Measurements from ENCODE around the gene SLC39A10.
"Not testable (repeated sequence)": the region's sequence is repeated elsewhere in the genome, so short reads cannot be mapped to it uniquely, and the experiment has no call there.

SLC39A10 gene

GRCh38 chr2:195647302-195647701 lies 9.7 kb upstream of the SLC39A10 start:
- Histone ChIP-seq H4K20me1 (ENCODE audit: insufficient read depth, low read length) (no peaks in the 10 kb centered on the region), H3K4me2 (ENCODE audit: low read depth, low read length) (no peak overlapping the region), H3K4me1 (ENCODE audit: low read length) (peaks cover 22% of the 10 kb centered on the region), H3K36me3 (replicated peaks; ENCODE audit: insufficient read depth, low read length) (no peaks in the 10 kb centered on the region), H2AFZ (ENCODE audit: low read length) (no peak overlapping the region), H3K27me3 (replicated peaks; ENCODE audit: insufficient read depth, low read length) (no peaks in the 10 kb centered on the region), H3K27ac (ENCODE audit: low read length) (no peak overlapping the region), H3F3A (ENCODE audit: insufficient read depth, low read length) (peaks cover 14% of the 10 kb centered on the region), H3K4me3 (ENCODE audit: low read length) (no peak overlapping the region), H3K9ac (ENCODE audit: low read length) (no peak overlapping the region), H3K79me2 (ENCODE audit: low read length) (no peaks in the 10 kb centered on the region), H3K9me3 (replicated peaks; ENCODE audit: insufficient read depth, low read length) (no peaks in the 10 kb centered on the region), H3K9me2 (replicated peaks; ENCODE audit: insufficient read depth, low read length) (no peaks in the 10 kb centered on the region)
- no peak for TF ChIP-seq EZH2 (optimal IDR thresholded peaks at IDR 0.05; ENCODE audit: low read depth, low read length)
- TF ChIP-seq EZH2phosphoT487 (IDR thresholded peaks at IDR 0.05; ENCODE audit: low read length), result no peak
- TF ChIP-seq CTCF (IDR thresholded peaks at IDR 0.05; ENCODE audit: low read length), result no peak
- DNase-seq, result no peak

DNA sequence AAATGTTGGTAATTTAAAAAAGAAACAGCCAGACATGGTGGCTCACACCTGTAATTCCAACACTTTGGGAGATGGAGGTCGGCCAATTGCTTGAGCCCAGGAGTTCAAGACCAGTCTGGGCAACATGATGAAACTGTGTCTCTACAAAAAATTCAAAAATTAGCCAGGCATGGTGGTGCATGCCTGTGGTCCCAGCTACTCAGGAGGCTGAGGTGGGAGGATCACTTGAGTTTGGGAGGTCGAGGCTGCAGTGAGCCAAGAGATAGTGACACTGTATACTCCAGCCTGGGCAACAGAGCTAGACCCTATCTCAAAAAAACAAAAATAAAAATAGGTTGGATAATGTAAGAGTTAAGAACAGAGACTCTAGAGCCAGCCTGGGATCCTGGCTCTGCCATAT lies 8.7 kb upstream of the SLC39A10 start:
- not testable (repeated sequence) for H3K27ac ChIP-seq (ENCODE audit: low read length); H3K36me3 ChIP-seq (replicated peaks; ENCODE audit: insufficient read depth, low read length); H3K9ac ChIP-seq (ENCODE audit: low read length); H4K20me1 ChIP-seq (ENCODE audit: insufficient read depth, low read length); H3K27me3 ChIP-seq (replicated peaks; ENCODE audit: insufficient read depth, low read length); H3K9me2 ChIP-seq (replicated peaks; ENCODE audit: insufficient read depth, low read length); H3K4me3 ChIP-seq (ENCODE audit: low read length); H2AFZ ChIP-seq (ENCODE audit: low read length); H3K9me3 ChIP-seq (replicated peaks; ENCODE audit: insufficient read depth, low read length); H3K79me2 ChIP-seq (ENCODE audit: low read length); H3K4me2 ChIP-seq (ENCODE audit: low read depth, low read length); DNase-seq
- peaks cover 22% of the 10 kb centered on the region for H3K4me1 ChIP-seq (ENCODE audit: low read length)
- peaks cover 14% of the 10 kb centered on the region for H3F3A ChIP-seq (ENCODE audit: insufficient read depth, low read length)

DNA sequence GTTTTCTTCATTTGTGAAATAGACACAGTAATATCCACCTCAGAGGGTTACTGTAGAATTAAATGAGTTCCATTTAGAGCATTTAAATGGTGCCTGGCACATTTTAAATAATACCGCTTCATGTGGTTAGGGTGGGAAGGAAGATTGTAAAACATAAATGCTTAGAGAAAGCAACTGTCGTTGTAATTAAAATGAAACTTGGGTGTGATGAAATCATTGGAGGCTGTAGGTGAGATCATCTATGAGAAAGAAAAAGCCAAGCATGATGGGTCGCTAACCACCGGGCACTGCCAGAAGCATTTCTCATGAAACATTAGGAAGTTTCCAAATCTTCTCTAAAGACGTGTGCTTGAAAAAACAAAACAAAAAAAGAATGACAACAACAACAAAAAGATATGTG lies 8.2 kb upstream of the SLC39A10 start:
- Histone ChIP-seq H3K9me2 (replicated peaks; ENCODE audit: insufficient read depth, low read length) (no peaks in the 10 kb centered on the region), H3K4me2 (ENCODE audit: low read depth, low read length) (no peak overlapping the region), H3K36me3 (replicated peaks; ENCODE audit: insufficient read depth, low read length) (no peaks in the 10 kb centered on the region), H3K79me2 (ENCODE audit: low read length) (no peaks in the 10 kb centered on the region), H4K20me1 (ENCODE audit: insufficient read depth, low read length) (no peaks in the 10 kb centered on the region), H3K9ac (ENCODE audit: low read length) (no peak overlapping the region), H2AFZ (ENCODE audit: low read length) (no peak overlapping the region), H3K27me3 (replicated peaks; ENCODE audit: insufficient read depth, low read length) (no peaks in the 10 kb centered on the region), H3F3A (ENCODE audit: insufficient read depth, low read length) (peaks cover 14% of the 10 kb centered on the region), H3K4me1 (ENCODE audit: low read length) (peaks cover 22% of the 10 kb centered on the region), H3K27ac (ENCODE audit: low read length) (no peak overlapping the region), H3K4me3 (ENCODE audit: low read length) (no peak overlapping the region), H3K9me3 (replicated peaks; ENCODE audit: insufficient read depth, low read length) (no peaks in the 10 kb centered on the region)
- no peak for DNase-seq
- TF ChIP-seq EZH2phosphoT487 (IDR thresholded peaks at IDR 0.05; ENCODE audit: low read length) (no peak), CTCF (IDR thresholded peaks at IDR 0.05; ENCODE audit: low read length) (no peak), EZH2 (optimal IDR thresholded peaks at IDR 0.05; ENCODE audit: low read depth, low read length) (no peak)

DNA sequence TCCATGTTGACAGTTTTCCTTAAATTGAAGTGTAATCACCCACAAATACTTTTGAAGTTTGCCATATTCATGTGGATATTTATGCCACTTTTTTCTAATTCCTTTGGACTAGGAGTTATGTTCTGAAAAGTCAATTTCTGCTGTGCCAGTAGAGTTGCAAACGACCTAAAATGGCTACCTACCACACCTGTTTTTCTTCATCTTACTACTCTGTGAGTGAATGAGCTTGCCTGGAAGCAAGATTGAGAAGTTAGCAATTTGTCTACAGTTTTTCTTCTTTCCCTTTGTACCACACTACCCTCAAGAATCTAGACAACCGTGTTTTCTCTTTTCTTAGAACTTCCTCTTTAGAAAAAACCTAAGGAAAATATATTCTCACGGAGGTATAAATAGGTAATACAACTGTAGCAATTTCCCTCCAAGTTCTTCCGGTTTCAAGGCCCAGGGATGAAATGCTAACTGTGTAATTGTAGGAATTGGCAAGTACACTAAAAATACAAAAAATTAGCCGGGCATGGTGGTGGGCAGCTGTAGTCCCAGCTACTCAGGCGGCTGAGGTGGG lies 7.3 kb upstream of the SLC39A10 start:
- TF ChIP-seq EZH2 (optimal IDR thresholded peaks at IDR 0.05; ENCODE audit: low read depth, low read length) (no peak), CTCF (IDR thresholded peaks at IDR 0.05; ENCODE audit: low read length) (no peak)
- no peak for DNase-seq
- H3K79me2 ChIP-seq (ENCODE audit: low read length), result no peaks in the 10 kb centered on the region
- H3K4me2 ChIP-seq (ENCODE audit: low read depth, low read length), result peak overlapping the region; percentile 51
- peak overlapping the region; percentile 69 for H3K9ac ChIP-seq (ENCODE audit: low read length)
- H3K9me3 ChIP-seq (replicated peaks; ENCODE audit: insufficient read depth, low read length), result no peaks in the 10 kb centered on the region
- peak overlapping the region; percentile 89 for H2AFZ ChIP-seq (ENCODE audit: low read length)
- peaks cover 14% of the 10 kb centered on the region for H3F3A ChIP-seq (ENCODE audit: insufficient read depth, low read length)
- no peaks in the 10 kb centered on the region for H3K27me3 ChIP-seq (replicated peaks; ENCODE audit: insufficient read depth, low read length)
- peaks cover 22% of the 10 kb centered on the region for H3K4me1 ChIP-seq (ENCODE audit: low read length)
- peak overlapping the region; percentile 93 for H3K27ac ChIP-seq (ENCODE audit: low read length)
- no peaks in the 10 kb centered on the region for H3K36me3 ChIP-seq (replicated peaks; ENCODE audit: insufficient read depth, low read length)
- no peaks in the 10 kb centered on the region for H4K20me1 ChIP-seq (ENCODE audit: insufficient read depth, low read length)
- no peaks in the 10 kb centered on the region for H3K9me2 ChIP-seq (replicated peaks; ENCODE audit: insufficient read depth, low read length)
- H3K4me3 ChIP-seq (ENCODE audit: low read length), result peak overlapping the region; percentile 39

Data from MM.1S (cell line).